CD4-positive, CD25-positive, alpha-beta regulatory T cell (primary cell): ENCODE measurements around the gene SHROOM1. TPM values are rescaled to one million over a fixed set of nuclear protein-coding genes. Genes with fewer than 3 reads are reported as not detected.

Experiments used
- ATAC-seq, 2 donors: fragments of 150-1000 bp; cut with Tn5 transposase; one replicate each; pipeline ENCODE4 v1.10.0; 2021; ENCODE audit warnings: low read depth in 2 of 2, moderate number of reproducible peaks in 2 of 2, moderate library complexity in 1 of 2
- DNase-seq, 3 donors: peaks; one replicate each; pipeline versions ENCODE4 v3.0.0 to v3.0.0-alpha.2; 2012 to 2022; ENCODE audit warnings: mixed read lengths in 1 of 3
- H3K27ac ChIP-seq: one replicate; pipeline ENCODE4 v1.7.0; 2013; ENCODE audit warnings: mild to moderate bottlenecking, low read length; ENCODE audit not compliant: insufficient read depth, poor library complexity, severe bottlenecking
- H3K27me3 ChIP-seq: one replicate; pipeline ENCODE4 v1.7.0; 2013; ENCODE audit warnings: low read length; ENCODE audit not compliant: control insufficient read depth, insufficient read depth
- H3K36me3 ChIP-seq: one replicate; pipeline ENCODE4 v1.7.0; 2013; ENCODE audit warnings: mild to moderate bottlenecking, low read length, moderate library complexity; ENCODE audit not compliant: control insufficient read depth, insufficient read depth
- H3K4me1 ChIP-seq: 2 replicates; pipeline ENCODE4 v1.7.0; 2013; ENCODE audit warnings: mild to moderate bottlenecking, low read length; ENCODE audit not compliant: insufficient read depth, control insufficient read depth, poor library complexity, severe bottlenecking
- H3K4me3 ChIP-seq: one replicate; pipeline ENCODE4 v1.7.0; 2013; ENCODE audit warnings: low read depth, mild to moderate bottlenecking, low read length, moderate library complexity
- H3K9me3 ChIP-seq, 2 experiments: 1 replicate in 1 of 2; 2 replicates in 1 of 2; pipeline ENCODE4 v1.7.0; 2013; ENCODE audit warnings: low read length in 2 of 2, mild to moderate bottlenecking in 1 of 2, moderate library complexity in 1 of 2; ENCODE audit not compliant: control insufficient read depth in 2 of 2
- H3K27ac Mint-ChIP-seq, 3 donors: one replicate each; pipeline ENCODE4 v1.8.0; 2020 to 2022; ENCODE audit warnings: mild to moderate bottlenecking in 3 of 3, mixed read lengths in 3 of 3, moderate library complexity in 2 of 3
- H3K27me3 Mint-ChIP-seq: one replicate; pipeline ENCODE4 v1.8.0; 2022; ENCODE audit warnings: mild to moderate bottlenecking, mixed read lengths
- H3K36me3 Mint-ChIP-seq: one replicate; pipeline ENCODE4 v1.8.0; 2020; ENCODE audit warnings: mixed read lengths
- H3K4me1 Mint-ChIP-seq, 4 donors: one replicate each; pipeline ENCODE4 v1.8.0; 2020 to 2022; ENCODE audit warnings: mixed read lengths in 4 of 4, mild to moderate bottlenecking in 1 of 4
- H3K4me3 Mint-ChIP-seq, 4 donors: one replicate each; pipeline ENCODE4 v1.8.0; 2020 to 2022; ENCODE audit warnings: mild to moderate bottlenecking in 4 of 4, mixed read lengths in 4 of 4, moderate library complexity in 3 of 4
- H3K9me3 Mint-ChIP-seq, 7 donors: one replicate each; pipeline ENCODE4 v1.8.0; 2020 to 2022; ENCODE audit warnings: mixed read lengths in 7 of 7, mild to moderate bottlenecking in 3 of 7, moderate library complexity in 2 of 7
- polyA plus RNA-seq, 4 donors: library from polyadenylated mRNA; unstranded; fragments of 300-500 nt; fragmentation: Illumina TruSeq; gene quantifications; one replicate each; pipeline ENCODE4 v1.2.3, GENCODE V29; 2021
- total RNA-seq: library from RNA; stranded (reverse); gene quantifications from one replicate; pipeline ENCODE4 v1.2.3, GENCODE V29; 2022

The SHROOM1 gene
- total and polyA plus RNA-seq, 5 donors from 2014 or later, result 0.12 TPM; not detected in 4

GRCh38 chr5:132821350-132821749, 9.1 kb downstream of the SHROOM1 start:
- H3K9me3 ChIP-seq, result no peaks in the 10 kb centered on the region
- H3K36me3 ChIP-seq, result no peaks in the 10 kb centered on the region
- H3K27me3 ChIP-seq, result peaks cover 11% of the 10 kb centered on the region
- H3K27me3 Mint-ChIP-seq, result peaks cover 78% of the 10 kb centered on the region
- H3K4me1 ChIP-seq, result peaks cover 15% of the 10 kb centered on the region
- ATAC-seq, result no peak
- H3K4me3 Mint-ChIP-seq, result no peak overlapping the region
- no peak for DNase-seq
- H3K36me3 Mint-ChIP-seq, result no peaks in the 10 kb centered on the region
- peaks cover 0 to 20% (median 7%) of the 10 kb centered on the region in 4 donors for H3K4me1 Mint-ChIP-seq
- peaks cover 0 to 5% (median 0%) of the 10 kb centered on the region in 7 donors for H3K9me3 Mint-ChIP-seq
- no peak overlapping the region for H3K27ac Mint-ChIP-seq
- H3K27ac ChIP-seq, result no peak overlapping the region
- H3K4me3 ChIP-seq, result no peak overlapping the region

- Mint-ChIP-seq H3K36me3 (no peaks in the 10 kb centered on the region), H3K4me3 (peak overlapping the region; percentile 33 to 72 (median 63)), H3K27me3 (peaks cover 84% of the 10 kb centered on the region), H3K4me1 (peaks cover 0 to 14% (median 9%) of the 10 kb centered on the region in 4 donors), H3K9me3 (peaks cover 0 to 5% (median 0%) of the 10 kb centered on the region in 7 donors), H3K27ac (no peak overlapping the region)
- Histone ChIP-seq H3K27me3 (peaks cover 8% of the 10 kb centered on the region), H3K36me3 (no peaks in the 10 kb centered on the region), H3K9me3 (no peaks in the 10 kb centered on the region), H3K4me3 (no peak overlapping the region), H3K4me1 (peaks cover 6% of the 10 kb centered on the region), H3K27ac (no peak overlapping the region)
- peak; percentile 71 to 88 (median 78) for DNase-seq
- ATAC-seq, result peak; percentile 76 to 84
These were observed 10.2 kb downstream of the SHROOM1 start for GRCh38 chr5:132820162-132820754.

GRCh38 chr5:132819468-132819867, 11.0 kb downstream of the SHROOM1 start:
- Histone ChIP-seq H3K36me3 (no peaks in the 10 kb centered on the region), H3K9me3 (no peaks in the 10 kb centered on the region), H3K27me3 (peaks cover 4% of the 10 kb centered on the region), H3K4me1 (peaks cover 5% of the 10 kb centered on the region), H3K27ac (no peak overlapping the region), H3K4me3 (no peak overlapping the region)
- no peaks in the 10 kb centered on the region for H3K36me3 Mint-ChIP-seq
- H3K9me3 Mint-ChIP-seq, result peaks cover 0 to 5% (median 0%) of the 10 kb centered on the region in 7 donors
- peaks cover 80% of the 10 kb centered on the region for H3K27me3 Mint-ChIP-seq
- no peak for ATAC-seq
- peaks cover 0 to 16% (median 11%) of the 10 kb centered on the region in 4 donors for H3K4me1 Mint-ChIP-seq
- H3K27ac Mint-ChIP-seq, result no peak overlapping the region
- DNase-seq, result no peak
- H3K4me3 Mint-ChIP-seq, result peak overlapping the region; percentile 57 to 84 (median 72)

- Mint-ChIP-seq H3K9me3 (peaks cover 0 to 6% (median 0%) of the 10 kb centered on the region in 7 donors), H3K36me3 (no peaks in the 10 kb centered on the region), H3K4me1 (peaks cover 7 to 26% (median 17%) of the 10 kb centered on the region in 4 donors), H3K4me3 (peak overlapping the region in 1 of 4 donors; percentile 36), H3K27ac (no peak overlapping the region), H3K27me3 (peaks cover 80% of the 10 kb centered on the region)
- H3K27me3 ChIP-seq, result peaks cover 8% of the 10 kb centered on the region
- H3K9me3 ChIP-seq, result no peaks in the 10 kb centered on the region
- ATAC-seq (no peak), DNase-seq (no peak)
- peaks cover 16% of the 10 kb centered on the region for H3K4me1 ChIP-seq
- H3K27ac ChIP-seq, result no peak overlapping the region
- H3K4me3 ChIP-seq, result no peak overlapping the region
- H3K36me3 ChIP-seq, result no peaks in the 10 kb centered on the region
These were observed 13.4 kb downstream of the SHROOM1 start for GRCh38 chr5:132817011-132817410.

GRCh38 chr5:132816554-132816953, 13.9 kb downstream of the SHROOM1 start:
- Mint-ChIP-seq H3K27ac (no peak overlapping the region), H3K9me3 (peaks cover 0 to 5% (median 0%) of the 10 kb centered on the region in 7 donors), H3K36me3 (no peaks in the 10 kb centered on the region), H3K4me1 (peaks cover 7 to 26% (median 17%) of the 10 kb centered on the region in 4 donors), H3K4me3 (no peak overlapping the region), H3K27me3 (peaks cover 80% of the 10 kb centered on the region)
- Histone ChIP-seq H3K4me3 (no peak overlapping the region), H3K36me3 (no peaks in the 10 kb centered on the region), H3K27ac (no peak overlapping the region), H3K9me3 (no peaks in the 10 kb centered on the region), H3K27me3 (peaks cover 11% of the 10 kb centered on the region), H3K4me1 (peaks cover 16% of the 10 kb centered on the region)
- ATAC-seq, result no peak
- DNase-seq, result no peak

- no peak overlapping the region for H3K4me3 Mint-ChIP-seq
- no peaks in the 10 kb centered on the region for H3K36me3 ChIP-seq
- peaks cover 80% of the 10 kb centered on the region for H3K27me3 Mint-ChIP-seq
- H3K9me3 ChIP-seq, result no peaks in the 10 kb centered on the region
- peaks cover 7 to 26% (median 17%) of the 10 kb centered on the region in 4 donors for H3K4me1 Mint-ChIP-seq
- peaks cover 15% of the 10 kb centered on the region for H3K27me3 ChIP-seq
- no peak overlapping the region for H3K27ac ChIP-seq
- ATAC-seq (no peak), DNase-seq (no peak)
- no peak overlapping the region for H3K27ac Mint-ChIP-seq
- no peak overlapping the region for H3K4me3 ChIP-seq
- H3K4me1 ChIP-seq, result peaks cover 16% of the 10 kb centered on the region
- H3K36me3 Mint-ChIP-seq, result no peaks in the 10 kb centered on the region
- peaks cover 0 to 5% (median 0%) of the 10 kb centered on the region in 7 donors for H3K9me3 Mint-ChIP-seq
These were observed 14.4 kb downstream of the SHROOM1 start for GRCh38 chr5:132816083-132816482.

GRCh38 chr5:132815454-132815853, 15.0 kb downstream of the SHROOM1 start:
- Histone ChIP-seq H3K4me1 (peaks cover 16% of the 10 kb centered on the region), H3K4me3 (no peak overlapping the region), H3K9me3 (no peaks in the 10 kb centered on the region), H3K27ac (no peak overlapping the region), H3K36me3 (no peaks in the 10 kb centered on the region), H3K27me3 (peaks cover 19% of the 10 kb centered on the region)
- Mint-ChIP-seq H3K27ac (no peak overlapping the region), H3K4me1 (peaks cover 7 to 25% (median 15%) of the 10 kb centered on the region in 4 donors), H3K27me3 (peaks cover 80% of the 10 kb centered on the region), H3K4me3 (peak overlapping the region; percentile 39 to 87 (median 58)), H3K9me3 (peaks cover 0 to 5% (median 0%) of the 10 kb centered on the region in 7 donors), H3K36me3 (no peaks in the 10 kb centered on the region)
- ATAC-seq (no peak), DNase-seq (no peak)
